HuH-7.5 (cell line): ENCODE measurements around the gene PCDH9.
"Not testable (repeated sequence)": the region's sequence is repeated elsewhere in the genome, so short reads cannot be mapped to it uniquely, and the experiment has no call there.

Experiments used
- DNase-seq: peaks from one replicate; pipeline ENCODE4 v3.0.0; 2011; ENCODE audit warnings: low spot score

PCDH9 gene

GRCh38 chr13:66262330-66262729 lies 967.8 kb downstream of the PCDH9 start:
- no peak for DNase-seq

DNA sequence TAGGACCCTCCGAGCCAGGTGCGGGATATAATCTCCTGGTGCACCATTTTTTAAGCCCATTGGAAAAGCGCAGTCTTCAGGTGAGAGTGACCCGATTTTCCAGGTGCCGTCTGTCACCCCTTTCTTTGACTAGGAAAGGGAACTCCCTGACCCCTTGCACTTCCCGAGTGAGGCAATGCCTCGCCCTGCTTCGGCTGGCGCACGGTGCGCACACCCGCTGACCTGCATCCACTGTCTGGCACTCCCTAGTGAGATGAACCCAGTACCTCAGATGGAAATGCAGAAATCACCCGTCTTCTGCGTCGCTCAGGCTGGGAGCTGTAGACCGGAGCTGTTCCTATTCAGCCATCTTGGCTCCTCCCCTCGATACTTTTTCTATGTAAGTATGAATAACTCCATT lies 970.7 kb downstream of the PCDH9 start:
- not testable (repeated sequence) for DNase-seq
